GM19397 (cell line): ENCODE measurements around the gene FRAS1.
"Not testable (repeated sequence)": the region's sequence is repeated elsewhere in the genome, so short reads cannot be mapped to it uniquely, and the experiment has no call there.

Source experiments
- ATAC-seq: cut with Tn5 transposase; IDR thresholded peaks from one replicate; pipeline ENCODE4 v1.9.1; 2021; ENCODE audit warnings: mild to moderate bottlenecking, moderate library complexity; ENCODE audit not compliant: unreplicated experiment

The FRAS1 gene

GRCh38 chr4:78254893-78255292 lies 197.8 kb downstream of the FRAS1 start:
- ATAC-seq = no peak

- ATAC-seq = no peak
Measured at GRCh38 chr4:78265006-78265405, 207.9 kb downstream of the FRAS1 start.

- ATAC-seq = no peak
Measured at GRCh38 chr4:78267790-78268189, 210.7 kb downstream of the FRAS1 start.

- ATAC-seq = no peak
Measured at GRCh38 chr4:78268597-78268996, 211.5 kb downstream of the FRAS1 start.

- not testable (repeated sequence) for ATAC-seq
Measured at GRCh38 chr4:78275450-78275849, 218.3 kb downstream of the FRAS1 start.

GRCh38 chr4:78286281-78286680 lies 229.2 kb downstream of the FRAS1 start:
- no peak for ATAC-seq

GRCh38 chr4:78288327-78288726 lies 231.2 kb downstream of the FRAS1 start:
- no peak for ATAC-seq

GRCh38 chr4:78291277-78291676 lies 234.2 kb downstream of the FRAS1 start:
- ATAC-seq = no peak

GRCh38 chr4:78292341-78292740 lies 235.2 kb downstream of the FRAS1 start:
- no peak for ATAC-seq

- ATAC-seq = no peak
Measured at GRCh38 chr4:78292856-78293255, 235.7 kb downstream of the FRAS1 start.

- ATAC-seq = no peak
Measured at GRCh38 chr4:78293348-78293747, 236.2 kb downstream of the FRAS1 start.

GRCh38 chr4:78293821-78294301 lies 236.7 kb downstream of the FRAS1 start:
- no peak for ATAC-seq

- ATAC-seq = no peak
Measured at GRCh38 chr4:78296261-78296660, 239.1 kb downstream of the FRAS1 start.

- peak; percentile 38 for ATAC-seq
Measured at GRCh38 chr4:78297116-78297800, 240.1 kb downstream of the FRAS1 start.

GRCh38 chr4:78298618-78299017 lies 241.5 kb downstream of the FRAS1 start:
- ATAC-seq = no peak

- peak; percentile 66 for ATAC-seq
Measured at GRCh38 chr4:78299565-78299972, 242.4 kb downstream of the FRAS1 start.

GRCh38 chr4:78307263-78307662 lies 250.1 kb downstream of the FRAS1 start:
- ATAC-seq = not testable (repeated sequence)

GRCh38 chr4:78308517-78308916 lies 251.4 kb downstream of the FRAS1 start:
- no peak for ATAC-seq

- no peak for ATAC-seq
Measured at GRCh38 chr4:78309352-78309751, 252.2 kb downstream of the FRAS1 start.

- no peak for ATAC-seq
Measured at GRCh38 chr4:78310007-78310739, 253.1 kb downstream of the FRAS1 start.

- ATAC-seq = no peak
Measured at GRCh38 chr4:78310740-78311115, 253.6 kb downstream of the FRAS1 start.

- ATAC-seq = no peak
Measured at GRCh38 chr4:78311306-78311705, 254.2 kb downstream of the FRAS1 start.
